HG03469 (cell line): ENCODE measurements around the gene NEK5.

Source experiments
- ATAC-seq: cut with Tn5 transposase; IDR thresholded peaks from one replicate; pipeline ENCODE4 v1.9.1; 2021; ENCODE audit warnings: mild to moderate bottlenecking, moderate library complexity, moderate number of reproducible peaks; ENCODE audit not compliant: unreplicated experiment

The NEK5 gene

DNA sequence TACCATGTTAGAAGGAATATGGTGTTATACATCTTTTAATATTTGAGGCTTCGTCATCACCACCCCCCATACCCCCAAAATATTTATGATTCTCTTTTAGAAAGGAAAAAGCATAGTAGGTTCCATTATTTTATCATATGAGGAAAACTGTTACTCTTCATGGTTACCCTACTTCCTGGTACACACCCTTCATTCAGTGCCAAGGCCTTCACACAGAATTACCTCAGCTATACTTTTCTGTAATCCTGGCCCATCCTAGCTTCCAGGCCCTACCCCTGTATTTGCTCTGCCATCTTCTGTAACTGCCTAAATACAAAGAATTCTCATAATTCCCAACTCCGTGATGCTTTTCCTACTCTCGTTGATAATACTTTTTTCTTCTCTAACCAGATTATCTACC lies 108.7 kb downstream of the NEK5 start:
- no peak for ATAC-seq

DNA sequence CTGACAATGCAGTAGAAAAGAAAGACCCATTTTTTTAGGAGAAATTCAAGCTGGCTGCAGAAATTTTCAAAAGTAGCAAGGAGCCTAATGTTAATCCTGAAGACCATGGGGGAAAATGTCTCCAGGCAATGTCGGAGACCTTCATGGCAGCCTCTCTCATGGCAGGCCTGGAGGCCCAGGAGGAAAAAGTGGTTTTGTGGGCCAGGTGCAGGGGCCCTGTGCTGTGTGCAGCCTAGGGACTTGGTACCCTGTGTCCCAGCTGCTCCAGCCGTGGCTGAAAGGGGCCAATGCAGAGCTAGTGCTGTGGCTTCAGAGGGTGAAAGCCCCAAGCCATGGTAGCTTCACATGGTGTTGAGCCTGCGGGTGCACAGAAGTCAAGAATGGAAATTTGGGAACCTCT lies 112.6 kb downstream of the NEK5 start:
- ATAC-seq = no peak

DNA sequence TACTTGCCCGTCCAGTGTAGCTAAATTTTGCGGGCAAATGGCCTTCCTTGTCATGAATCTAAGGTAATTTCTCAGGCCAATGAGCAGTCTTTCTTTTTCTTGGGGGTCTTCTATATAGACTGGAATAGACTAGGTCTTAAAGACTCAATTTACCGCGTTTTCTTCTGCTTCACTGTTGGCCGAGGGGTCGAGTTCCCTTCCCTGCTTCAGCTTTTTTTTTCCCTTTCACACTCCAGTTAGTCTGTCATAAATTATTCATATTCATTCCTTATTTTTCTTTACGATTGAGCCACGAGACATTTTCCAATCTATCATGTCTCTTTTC lies 116.4 kb downstream of the NEK5 start:
- ATAC-seq = no peak

DNA sequence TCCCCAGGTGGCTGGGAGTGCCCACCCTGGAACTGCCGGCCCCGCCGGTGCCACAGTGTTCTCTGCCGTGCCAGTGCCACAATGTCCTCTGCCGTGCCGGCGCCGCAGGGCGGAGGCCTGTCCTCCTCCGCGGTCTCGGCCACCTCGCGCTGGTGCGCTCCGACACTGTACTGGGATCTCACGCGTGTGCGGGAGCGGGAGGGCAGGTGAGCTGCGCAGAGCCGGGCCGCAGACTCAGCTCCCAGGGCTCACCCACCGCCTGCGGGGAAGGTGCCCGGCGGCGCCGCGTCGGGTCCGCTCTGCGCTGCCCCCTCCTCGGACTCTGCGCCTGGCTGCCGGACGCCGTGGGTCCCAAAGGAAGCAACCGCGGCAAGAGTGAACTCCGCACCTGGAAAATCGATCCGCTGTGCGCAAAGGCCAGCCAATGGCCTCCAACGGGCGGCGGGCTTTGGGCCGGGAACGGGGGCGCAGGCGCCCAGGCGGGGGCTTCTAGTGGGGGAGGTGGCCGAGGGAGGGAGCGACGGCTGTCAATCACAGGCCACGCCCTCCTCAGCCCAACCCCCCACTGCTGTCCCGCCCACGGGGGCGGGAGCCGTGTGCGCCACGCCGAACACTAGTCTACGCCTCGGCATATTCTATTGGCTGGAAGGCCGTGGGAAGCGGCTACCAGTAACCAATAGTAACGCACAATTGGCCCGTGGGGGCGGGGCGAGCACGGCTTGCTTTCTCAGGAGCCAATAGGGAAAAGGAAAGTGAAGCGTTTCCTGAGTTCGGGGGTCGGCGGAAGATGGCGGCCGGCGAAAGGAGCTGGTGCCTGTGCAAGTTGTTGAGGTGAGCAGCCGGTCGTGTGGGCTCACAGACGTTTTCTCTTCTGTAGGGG lies 117.0 kb downstream of the NEK5 start, which contains the start of gene ALG11:
Gene ALG11, plus strand, starts transcription at position 767 of the 880 bp plus-strand sequence. Its CDS starts 21 bp downstream, at position 788.
- ATAC-seq = peak; percentile 99

DNA sequence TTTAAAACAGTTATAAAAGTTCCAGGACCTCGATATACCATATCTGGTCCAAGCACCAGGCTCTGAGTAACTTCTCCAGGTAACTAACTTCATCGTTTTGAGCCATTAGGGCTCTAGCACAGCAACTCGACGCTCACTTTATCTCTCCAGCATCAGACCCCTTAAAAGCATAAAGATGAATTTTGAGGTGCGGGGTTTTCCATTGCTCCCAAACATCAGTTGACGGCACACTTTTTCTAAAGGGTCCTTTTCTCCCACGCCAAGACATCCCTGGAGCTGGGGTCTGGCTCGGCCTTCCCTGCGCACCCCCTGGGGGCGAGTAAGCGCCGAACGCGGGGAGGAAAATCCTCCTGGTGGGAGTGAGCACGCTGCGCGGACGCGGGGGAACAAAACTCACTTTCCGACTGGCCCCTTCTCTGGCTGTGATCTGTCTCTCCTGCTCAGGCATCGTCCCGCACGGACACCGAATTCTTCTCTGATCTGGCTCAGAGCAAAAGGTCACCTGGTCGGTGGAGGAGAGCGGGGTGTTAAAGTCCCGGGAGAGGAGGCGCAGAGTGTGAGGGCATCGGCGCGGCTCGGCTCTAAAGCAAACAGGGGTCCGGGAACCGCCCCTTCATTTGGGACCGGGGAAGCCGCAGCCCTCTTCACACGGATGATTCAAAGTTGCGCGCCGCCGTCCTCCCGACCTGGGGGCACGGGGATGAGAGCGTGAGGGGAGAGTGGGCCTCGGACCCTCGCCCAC lies 117.8 kb downstream of the NEK5 start, which contains the start of gene ATP7B:
Gene ATP7B, minus strand, starts transcription at position 561 of the 742 bp plus-strand sequence. Its CDS starts 113 bp downstream, at position 448.
- ATAC-seq = no peak

DNA sequence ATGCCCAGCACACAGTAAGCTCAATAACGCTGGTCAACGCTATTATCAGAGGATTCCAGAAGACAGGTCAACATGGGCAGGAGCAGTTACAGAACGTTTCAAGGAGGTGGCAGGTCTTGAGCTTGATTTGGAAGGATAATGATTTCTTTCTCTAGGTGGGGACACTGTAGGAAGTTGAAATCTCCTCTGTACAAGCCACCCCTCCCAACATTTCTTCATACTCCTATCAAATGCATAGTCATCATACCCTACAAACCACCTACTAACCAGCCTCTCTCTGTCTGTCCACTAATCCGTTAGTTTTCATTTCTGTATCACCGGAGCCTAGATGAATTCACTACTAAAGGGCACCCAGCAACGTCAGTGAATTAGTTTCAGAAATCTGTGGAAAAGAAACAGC lies 118.9 kb downstream of the NEK5 start:
- no peak for ATAC-seq

DNA sequence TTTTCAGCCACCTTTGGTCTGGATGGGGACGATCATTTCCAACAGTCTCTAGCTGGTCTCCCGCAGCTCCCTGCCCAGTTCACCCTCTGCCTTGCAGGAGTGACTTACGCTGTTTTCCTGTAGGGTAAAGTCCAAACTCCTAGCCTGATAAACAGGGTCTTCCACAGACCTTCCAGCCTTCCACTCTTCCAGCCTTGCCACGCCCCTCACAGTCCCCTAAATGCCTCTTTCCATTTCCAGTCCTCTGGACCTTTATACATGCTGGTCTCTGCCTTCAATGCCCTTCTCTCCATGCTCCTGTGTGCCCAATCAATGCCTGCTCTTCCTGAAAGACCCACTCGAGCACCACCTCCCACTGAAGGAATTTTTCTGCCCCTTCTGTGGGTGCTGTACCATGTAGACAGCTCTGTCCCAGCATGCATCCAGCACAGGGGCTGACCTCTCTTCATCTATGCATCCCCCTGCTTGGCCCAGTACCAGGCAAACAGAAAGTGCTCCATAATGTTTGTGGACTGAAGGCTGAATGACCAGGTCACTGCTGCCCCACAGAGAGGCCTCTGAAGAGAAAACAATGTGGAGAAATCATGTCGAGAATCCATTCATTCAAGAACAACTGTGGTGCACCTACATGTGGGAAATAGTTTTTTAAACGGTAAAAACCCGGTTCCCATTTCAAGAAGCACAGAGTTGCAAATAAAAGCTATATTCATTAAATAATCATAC lies 122.2 kb downstream of the NEK5 start:
- no peak for ATAC-seq

DNA sequence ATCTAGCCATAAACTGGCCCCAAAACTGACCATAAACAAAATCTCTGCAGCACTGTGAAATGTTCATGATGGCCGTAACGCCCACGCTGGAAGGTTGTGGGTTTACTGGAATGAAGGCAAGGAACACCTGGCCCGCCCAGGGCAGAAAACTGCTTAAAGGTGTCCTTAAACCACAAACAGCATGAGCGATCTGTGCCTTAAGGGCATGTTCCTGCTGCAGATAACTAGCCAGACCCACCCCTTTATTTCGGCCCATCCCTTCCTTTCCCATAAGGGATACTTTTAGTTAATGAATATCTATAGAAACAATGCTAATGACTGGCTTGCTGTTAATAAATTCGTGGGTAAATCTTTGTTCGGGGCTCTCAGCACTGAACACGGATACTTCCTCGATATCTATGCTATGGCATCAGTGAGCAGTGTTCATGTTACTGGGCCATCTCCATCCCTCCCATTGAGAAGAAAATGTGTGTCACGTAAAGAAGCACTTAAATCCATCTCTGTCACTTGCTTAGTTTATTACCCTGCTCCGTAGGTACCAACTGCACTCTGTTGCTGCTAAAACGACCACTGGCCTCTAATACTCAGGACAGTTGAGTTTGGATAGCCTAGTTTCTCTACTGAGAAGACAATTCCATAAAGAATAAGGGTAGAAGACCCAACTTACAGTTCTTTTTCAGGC lies 122.9 kb downstream of the NEK5 start:
- ATAC-seq = no peak

DNA sequence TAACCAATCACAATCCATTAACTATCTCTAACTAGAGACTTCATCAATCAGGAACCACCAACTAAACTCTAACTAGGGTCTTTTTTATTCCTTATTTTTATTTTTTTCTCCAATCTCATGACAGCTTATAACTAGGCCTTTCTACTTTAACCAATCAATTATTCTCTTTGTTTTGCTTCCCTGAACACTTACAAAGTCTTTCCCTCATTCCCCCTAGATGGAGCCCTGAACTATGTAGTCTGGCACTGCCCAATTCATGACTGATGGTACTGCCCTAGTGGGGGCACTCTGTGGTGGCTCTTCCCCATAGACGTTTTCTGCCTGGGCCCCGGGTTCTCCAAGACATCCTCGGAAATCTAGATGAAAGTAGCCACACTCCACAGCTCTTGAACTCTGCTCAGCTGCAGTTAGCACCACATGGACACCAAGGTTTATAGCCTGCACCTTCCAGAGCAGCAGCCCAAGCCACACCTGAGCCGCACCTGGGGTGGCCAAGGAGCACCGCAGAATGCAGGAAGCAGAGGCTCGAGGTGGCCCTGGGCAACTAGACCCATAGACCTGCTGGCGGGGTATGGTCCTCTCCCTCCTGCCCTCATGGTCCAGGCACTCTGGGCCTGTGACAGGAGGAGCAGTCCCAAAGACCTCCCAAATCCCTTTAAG lies 124.2 kb downstream of the NEK5 start:
- ATAC-seq = no peak

DNA sequence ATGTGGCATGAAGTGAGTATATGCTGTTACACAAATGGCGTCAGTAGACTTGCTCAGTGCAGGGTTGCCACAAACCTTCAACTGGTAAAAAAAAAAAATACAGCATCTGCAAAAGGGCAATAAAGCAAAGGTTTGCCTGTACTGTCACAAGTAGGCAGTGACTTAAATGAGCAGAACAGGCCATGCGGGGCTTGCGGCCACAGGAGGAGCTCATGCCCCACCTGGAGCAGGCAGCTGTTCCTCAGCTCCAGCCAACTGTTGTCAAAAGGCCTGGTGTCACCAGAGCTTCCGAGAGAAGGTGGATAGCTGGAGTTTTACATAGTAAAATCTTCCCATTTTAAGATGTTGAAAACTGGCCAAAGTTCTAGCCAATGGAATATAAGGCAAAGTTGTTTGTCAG lies 125.3 kb downstream of the NEK5 start:
- ATAC-seq = no peak

DNA sequence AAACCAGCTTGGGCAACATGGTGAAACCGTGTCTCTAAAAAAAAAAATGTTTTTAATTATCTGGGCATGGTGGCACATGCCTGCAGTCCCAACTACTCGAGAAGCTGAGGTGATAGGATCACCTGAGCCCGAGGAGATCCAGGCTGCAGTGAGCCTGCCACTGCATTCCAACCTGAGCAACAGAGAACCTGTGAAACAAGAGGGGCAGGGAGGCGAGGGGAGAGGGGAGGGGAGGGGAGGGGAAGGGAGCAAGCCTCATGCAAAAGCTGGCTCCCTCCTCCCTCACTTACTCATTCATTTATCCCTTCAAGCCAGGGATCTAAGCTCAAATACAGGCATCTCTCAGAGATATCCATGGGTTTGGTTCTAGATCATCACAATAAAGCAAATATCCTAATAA lies 126.5 kb downstream of the NEK5 start:
- no peak for ATAC-seq

DNA sequence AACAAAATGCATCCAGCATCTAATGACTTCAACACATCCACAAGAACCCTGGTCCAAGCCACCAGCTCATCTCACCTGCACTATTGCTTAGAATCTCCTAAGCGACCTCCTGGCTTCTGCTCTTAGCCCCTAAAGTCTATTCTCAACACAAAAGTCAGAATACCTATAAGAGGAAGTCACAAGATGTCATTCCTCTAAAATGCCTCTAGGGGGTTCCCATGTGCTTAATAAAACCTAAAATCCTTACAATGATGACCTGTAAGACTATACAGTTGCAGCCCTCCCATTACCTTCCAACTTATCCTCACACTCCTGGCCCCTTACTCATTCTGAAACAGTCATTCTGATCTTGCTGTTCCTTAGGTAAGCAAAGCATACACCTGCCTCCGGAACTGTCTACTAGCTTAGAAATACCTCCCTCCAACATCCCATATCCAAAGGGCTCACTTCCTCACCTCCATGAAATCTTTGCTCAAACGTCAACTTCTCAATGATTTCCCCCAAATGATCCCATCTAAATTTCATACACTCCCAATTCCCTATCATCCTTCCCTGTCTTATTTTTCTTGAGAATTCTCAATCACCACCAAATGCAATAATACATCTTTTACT lies 127.6 kb downstream of the NEK5 start:
- peak; percentile 68 for ATAC-seq

DNA sequence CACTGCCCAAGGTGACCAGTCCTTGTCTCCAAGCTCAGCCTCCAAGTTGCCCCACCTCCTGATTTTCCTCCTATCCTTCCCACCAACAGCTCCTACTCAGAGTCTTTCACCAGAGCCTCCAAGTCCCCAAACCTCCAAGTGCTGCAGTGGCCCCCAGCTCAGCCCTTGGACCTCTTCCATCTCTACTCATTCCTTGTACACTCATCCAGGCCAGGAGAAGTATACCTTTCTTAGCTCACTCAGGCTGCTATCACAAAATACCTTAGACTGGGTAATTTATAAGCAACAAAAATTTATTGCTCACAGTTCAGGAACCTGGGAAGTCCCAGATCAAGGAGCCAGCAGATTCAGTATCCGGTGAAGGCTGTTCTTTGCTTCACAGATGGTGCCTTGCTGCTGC lies 129.0 kb downstream of the NEK5 start:
- no peak for ATAC-seq

DNA sequence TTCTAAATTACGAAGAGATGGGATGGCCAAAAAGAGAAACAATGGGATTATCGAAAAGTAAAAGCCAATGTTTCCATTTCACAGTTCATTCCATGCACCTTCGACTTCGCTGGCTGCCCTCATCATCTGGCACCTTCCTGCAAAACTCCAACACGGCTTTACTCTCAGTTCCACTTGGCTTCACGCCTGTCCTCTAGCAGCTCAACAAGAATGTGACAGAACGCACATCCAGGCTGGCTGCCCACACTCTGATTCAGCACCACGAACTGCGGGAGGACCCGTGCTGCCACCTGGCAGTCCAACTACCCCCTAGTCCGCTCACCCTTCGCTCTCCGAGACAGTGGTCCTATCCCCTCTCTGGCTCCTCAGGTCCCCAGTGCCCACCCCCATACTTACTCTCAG lies 129.4 kb downstream of the NEK5 start:
- ATAC-seq = no peak

DNA sequence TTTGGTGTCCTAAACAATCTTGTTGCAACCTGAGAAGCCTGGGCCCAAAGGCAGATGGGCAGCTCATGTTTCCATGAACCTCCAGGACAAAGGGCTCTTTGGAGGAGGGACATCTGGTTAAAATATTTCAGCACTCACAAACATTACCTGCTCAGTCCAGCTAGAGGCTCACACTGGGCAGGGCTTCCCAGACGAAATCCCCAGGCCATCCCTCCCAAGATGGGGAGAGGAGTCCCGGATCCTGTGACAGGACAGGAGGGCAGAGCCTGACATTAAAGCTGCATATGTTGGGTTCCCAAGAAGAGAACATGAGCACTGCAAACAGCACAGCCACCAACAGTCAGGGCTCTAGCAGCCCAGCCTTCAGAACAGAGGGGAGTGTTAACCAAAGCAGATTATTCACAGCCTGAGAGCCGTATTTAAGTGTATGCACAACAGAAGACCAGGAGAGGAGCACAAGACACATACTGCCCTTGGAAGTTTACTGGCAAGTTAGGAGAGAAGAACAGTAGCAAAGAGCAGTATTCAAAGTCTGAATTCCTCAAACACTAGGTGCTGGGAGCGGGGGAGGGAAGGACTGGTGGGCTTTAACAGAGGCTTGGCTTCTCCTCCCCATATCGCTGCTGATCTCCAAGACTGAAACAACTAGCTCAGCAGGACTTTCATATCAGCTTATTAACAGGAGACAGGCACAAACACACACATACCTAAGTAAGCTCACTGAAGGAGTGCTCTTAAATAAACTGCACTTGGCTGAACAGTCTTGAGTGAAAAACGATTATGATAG lies 130.0 kb downstream of the NEK5 start:
- no peak for ATAC-seq

DNA sequence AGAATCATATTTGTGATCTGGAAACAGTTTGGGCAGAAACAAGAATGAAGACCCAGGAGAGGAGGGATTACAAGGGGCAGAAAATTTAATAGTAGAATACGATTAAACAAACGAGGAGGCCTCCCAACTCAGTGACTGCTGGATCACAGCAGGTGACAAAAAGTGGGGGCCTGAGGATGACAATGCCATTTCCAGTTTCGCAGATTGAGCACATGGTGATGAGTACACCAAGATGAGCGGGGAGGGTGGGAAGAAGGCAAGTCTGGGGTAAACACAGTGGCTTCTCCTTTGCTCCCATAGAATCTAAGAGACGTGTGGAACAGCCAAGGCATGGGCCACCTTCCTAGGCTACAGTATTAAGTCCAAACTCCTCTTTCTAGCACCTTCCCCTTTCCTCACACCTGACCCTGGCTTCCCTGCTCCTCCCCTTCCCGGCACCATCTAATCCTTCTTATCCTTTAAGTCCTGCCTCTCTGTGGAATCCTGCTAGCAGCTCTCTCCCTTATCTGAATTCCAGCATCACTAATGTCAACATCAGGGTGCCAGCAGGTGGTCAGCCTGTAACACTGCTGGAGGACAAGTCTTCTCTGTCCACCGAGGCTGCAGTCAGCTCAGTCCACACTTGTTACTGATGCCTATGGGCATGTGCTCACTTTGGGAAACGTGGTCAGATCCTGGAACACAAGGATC lies 131.1 kb downstream of the NEK5 start:
- no peak for ATAC-seq

DNA sequence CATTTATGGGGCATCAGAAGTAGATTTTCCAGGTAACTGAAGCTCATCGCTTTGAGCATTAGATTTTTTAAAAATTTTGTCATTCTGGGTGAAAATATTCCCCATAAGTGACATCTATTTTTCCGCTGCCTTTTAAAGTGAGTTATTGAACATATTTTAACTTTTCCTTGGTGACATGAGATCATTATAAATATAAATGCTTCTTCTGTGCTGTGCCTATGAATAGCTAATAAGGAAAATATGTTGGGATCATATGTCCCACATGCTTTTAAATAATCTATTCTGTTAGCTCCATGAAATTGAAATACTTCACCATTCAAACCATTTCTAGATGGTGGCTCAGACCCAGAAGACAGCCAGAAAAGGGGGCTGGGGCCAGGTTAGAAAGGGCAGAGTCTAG lies 131.7 kb downstream of the NEK5 start:
- ATAC-seq = no peak

DNA sequence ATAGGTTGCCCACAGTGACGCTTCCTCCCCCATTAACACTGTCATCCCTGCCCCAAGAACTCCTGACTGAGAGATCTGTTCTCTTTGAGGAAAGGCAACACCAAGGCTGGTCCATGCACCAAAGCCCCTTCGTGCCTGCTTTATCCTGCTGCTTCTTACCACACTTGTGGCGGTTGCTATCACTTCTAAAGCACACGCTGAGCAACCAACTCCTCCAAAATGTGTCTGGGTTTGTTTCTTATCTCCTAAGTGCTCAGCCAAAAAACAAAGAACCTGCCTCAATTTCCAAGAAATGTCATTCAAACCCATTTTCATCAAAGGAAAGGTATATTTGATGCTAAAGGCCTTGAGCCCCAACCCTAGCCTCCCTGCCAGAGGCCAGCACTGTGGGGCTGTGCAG lies 132.2 kb downstream of the NEK5 start:
- ATAC-seq = no peak
